HepG2 (cell line): ENCODE measurements around the gene CD2AP. TPM values are rescaled to one million over a fixed set of nuclear protein-coding genes. Genes with fewer than 3 reads are reported as not detected.
A peak's percentile ranks its signal among the peaks of the same experiment; 100 is the strongest.

ENCODE experiments used
- ATAC-seq: fragments of 200-7000 bp; cut with Tn5 transposase; 3 replicates; pipeline ENCODE4 v1.9.1; 2020; ENCODE audit warnings: mild to moderate bottlenecking, moderate library complexity
- BruUV-seq: library from RNA; stranded (reverse); fragments of 400-500 nt; replicated peaks from 2 replicates; lab custom pipeline; 2021; lab: Mats Ljungman, UMichigan
- CTCF ChIA-PET: fragments of 300-600 bp; formaldehyde crosslinking; extraction: SDS; loops from one replicate; lab custom pipeline; 2021; ENCODE audit warnings: low total read pairs, inconsistent platforms, low intra/inter-chr PET ratio; lab: Yijun Ruan, JAX
- POLR2A ChIA-PET: fragments of 350-600 bp; sonication (Branson Sonifier 250); formaldehyde crosslinking; loops from one replicate; lab custom pipeline; 2020; ENCODE audit warnings: antibody characterized with exemption, inconsistent platforms; lab: Yijun Ruan, JAX
- DNase-seq: peaks from one replicate; pipeline ENCODE4 v3.0.0-alpha.2; 2015; ENCODE audit warnings: low spot score
- FAIRE-seq: peaks from 3 replicates; lab custom pipeline; 2011; peaks lifted over from hg19 to GRCh38; lab: Jason Lieb, UNC
- H2AFZ ChIP-seq: one replicate; pipeline ENCODE4 v1.6.1; 2011; ENCODE audit warnings: low read length, inconsistent platforms
- H3K27ac ChIP-seq: fragments of 300-600 bp; 3 replicates; pipeline ENCODE4 v1.8.0; 2011; ENCODE audit warnings: mixed run types, mild to moderate bottlenecking, mixed read lengths, low read length, inconsistent platforms; ENCODE audit not compliant: insufficient read depth; ENCODE audit errors: extremely low read length
- H3K27me3 ChIP-seq, 2 experiments: fragments of 200-600 bp in 1 of 2; 2 replicates in 1 of 2; 3 replicates in 1 of 2; pipeline versions ENCODE4 v1.6.0 to v1.8.0; 2011; ENCODE audit warnings: low read length in 2 of 2, mild to moderate bottlenecking in 2 of 2, moderate library complexity in 2 of 2, inconsistent platforms in 1 of 2; ENCODE audit not compliant: insufficient read depth in 2 of 2, control insufficient read depth in 1 of 2
- H3K36me3 ChIP-seq, 2 experiments: fragments of 200-600 bp in 1 of 2; replicated peaks in 1 of 2; 2 replicates in 1 of 2; 3 replicates in 1 of 2; pipeline versions ENCODE4 v1.5.1 to v1.8.0; 2011; ENCODE audit warnings: low read length in 2 of 2, inconsistent platforms in 1 of 2; ENCODE audit not compliant: insufficient read depth in 2 of 2, control insufficient read depth in 1 of 2
- H3K4me1 ChIP-seq: 2 replicates; pipeline ENCODE4 v1.5.1; 2012; ENCODE audit warnings: low read length, inconsistent platforms; ENCODE audit not compliant: insufficient read depth
- H3K4me2 ChIP-seq: 2 replicates; pipeline ENCODE4 v1.6.0; 2011; ENCODE audit warnings: low read depth, low read length, inconsistent platforms
- H3K4me3 ChIP-seq, 3 experiments: fragments of 200-600 bp in 1 of 3; sonication (generic), shearing (Covaris generic) in 1 of 3; replicated peaks in 1 of 3; 2 replicates each; pipeline ENCODE4 v1.5.1; 2011 to 2016; ENCODE audit warnings: low read length in 3 of 3, inconsistent platforms in 2 of 3, low read depth in 2 of 3, mild to moderate bottlenecking in 2 of 3, control low read depth in 1 of 3, mixed read lengths in 1 of 3; ENCODE audit not compliant: insufficient read depth in 1 of 3
- H3K79me2 ChIP-seq: one replicate; pipeline ENCODE4 v1.6.1; 2011; ENCODE audit warnings: low read length, inconsistent platforms; ENCODE audit not compliant: insufficient read depth
- H3K9ac ChIP-seq: 2 replicates; pipeline ENCODE4 v1.6.0; 2011; ENCODE audit warnings: mild to moderate bottlenecking, low read depth, low read length, inconsistent platforms; ENCODE audit not compliant: insufficient read depth
- H3K9me3 ChIP-seq: 2 replicates; pipeline ENCODE4 v1.5.1; 2012; ENCODE audit warnings: mild to moderate bottlenecking, low read length
- H4K20me1 ChIP-seq: 2 replicates; pipeline ENCODE4 v1.6.0; 2011; ENCODE audit warnings: inconsistent platforms, mild to moderate bottlenecking, low read length, moderate library complexity; ENCODE audit not compliant: insufficient read depth
- FOXP1 ChIP-seq, 2 experiments: fragments of 450-650 bp in 1 of 2; IDR thresholded peaks; 2 replicates each; pipeline ENCODE4 v1.6.1; 2017 to 2018; ENCODE audit warnings: antibody characterized with exemption in 1 of 2
- ZNF136 ChIP-seq: sonication (generic); formaldehyde crosslinking; IDR thresholded peaks from 2 replicates; pipeline ENCODE4 v1.8.1; 2022; ENCODE audit warnings: low read depth, mild to moderate bottlenecking, moderate library complexity, missing genetic modification reagents
- WGBS: methylation state at CpG from one replicate; pipeline ENCODE4 v1.1.6; 2017; ENCODE audit warnings: low lambda C conversion rate; 5-methylcytosine and 5-hydroxymethylcytosine counted together
- in situ Hi-C: cut with HindIII; loops from 2 replicates; pipeline ENCODE4 v1.10.0; 2017; ENCODE audit warnings: low pct_unique_long_range_greater_than_20kb; ENCODE audit not compliant: extremely low pct_ligation_motif_present
- intact Hi-C: fragments of 100-400 bp; cut with micrococcal nuclease; formaldehyde crosslinking; loops from one replicate; pipeline ENCODE4 v1.10.0; 2022; ENCODE audit not compliant: unreplicated experiment
- polyA plus RNA-seq, 8 experiments: library from polyadenylated mRNA; depleted of rRNA in 3 of 8; stranded (reverse) in 7 of 8; unstranded in 1 of 8; fragments of >200 nt; fragmentation: Illumina TruSeq in 4 of 8; extraction: Trizol in 4 of 8; gene quantifications; 2 replicates each; pipeline versions ENCODE4 v1.2.1 to v1.2.3, GENCODE V29; 2011 to 2016; ENCODE audit warnings: low read depth in 4 of 8, missing spikeins in 1 of 8, mixed read lengths in 1 of 8; ENCODE audit not compliant: insufficient read depth in 1 of 8
- total RNA-seq, 5 experiments: library from RNA; depleted of rRNA; stranded (reverse); fragments of >200 nt; fragmentation: Illumina TruSeq; extraction: Trizol; gene quantifications; 2 replicates each; pipeline ENCODE4 v1.2.3, GENCODE V29; 2016; ENCODE audit warnings: low read depth in 1 of 5
- TF ChIP-seq, protein P1 (sequence below): sonication (generic); formaldehyde crosslinking; conservative IDR thresholded peaks from 2 replicates; pipeline ENCODE4 v1.4.0; 2020; ENCODE audit warnings: mild to moderate bottlenecking, missing genetic modification reagents, moderate library complexity
- TF ChIP-seq, protein P2 (sequence below): sonication (generic); IDR thresholded peaks from 2 replicates; pipeline ENCODE4 v1.6.1; 2016; ENCODE audit warnings: low read depth, borderline replicate concordance

The CD2AP gene
- total and polyA plus RNA-seq, 2 of the 13 experiments (the other 11 are each of a cell fraction or from before 2014, with no cell fraction given), result 8.6 to 31.9 TPM

DNA sequence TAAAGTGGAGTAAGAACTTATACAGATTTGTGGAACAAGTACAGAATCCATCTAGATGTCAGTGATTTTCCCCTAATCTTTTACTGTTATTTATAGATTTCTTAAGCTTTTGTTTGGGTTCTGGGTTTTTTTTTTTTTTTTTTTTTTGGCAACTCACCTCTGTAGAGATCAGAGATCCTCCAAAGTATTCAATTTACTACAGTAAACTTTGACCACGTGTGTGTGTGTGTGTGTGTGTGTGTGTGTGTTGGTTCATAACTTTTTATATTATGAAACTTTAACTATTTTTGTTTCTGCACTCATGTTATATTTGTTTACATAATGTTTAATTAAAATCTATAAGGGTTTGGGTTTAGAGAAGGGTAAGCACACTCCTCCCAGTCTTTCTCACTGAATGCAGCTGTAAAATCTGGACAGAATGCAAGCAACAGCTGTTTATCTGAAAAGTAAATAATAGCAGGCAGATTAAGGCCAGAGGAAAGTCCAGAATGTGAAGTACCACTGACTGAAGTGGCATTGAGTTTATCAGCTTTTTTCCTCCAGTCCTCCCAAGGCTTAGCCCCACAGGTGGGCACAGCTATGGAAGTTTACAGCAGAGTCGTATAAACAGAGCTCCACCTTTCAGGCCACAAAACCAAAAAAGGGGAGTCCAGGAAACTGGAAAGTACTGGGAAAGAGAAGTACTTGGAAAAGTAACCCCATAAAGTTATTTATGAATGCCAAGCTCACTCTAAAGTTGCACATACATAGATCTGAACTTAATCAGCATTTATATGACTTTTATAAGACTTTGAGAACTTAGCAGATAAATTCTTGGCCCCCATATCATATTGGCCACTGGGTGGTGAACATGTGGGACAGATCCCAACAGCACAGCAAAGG lies 43.0 kb upstream of the CD2AP start:
- ATAC-seq (peak; percentile 56), FAIRE-seq (no peak), DNase-seq (no peak)
- in situ Hi-C loops (no loop called here), intact Hi-C loops (no loop called here)
- 3% methylated on average over 2 of the region's 2 CpGs for WGBS
- ChIA-PET CTCF (no interaction called here), POLR2A (no interaction called here)
- Histone ChIP-seq H3K36me3 (no peaks in the 10 kb centered on the region), H3K4me2 (no peak overlapping the region), H2AFZ (no peak overlapping the region), H3K9me3 (no peaks in the 10 kb centered on the region), H3K27ac (no peak overlapping the region), H3K79me2 (no peaks in the 10 kb centered on the region), H4K20me1 (no peaks in the 10 kb centered on the region), H3K4me3 (no peak overlapping the region), H3K4me1 (peaks cover 12% of the 10 kb centered on the region), H3K27me3 (no peaks in the 10 kb centered on the region), H3K9ac (no peak overlapping the region)
- no TSS peak for BruUV-seq
- TF ChIP-seq ZNF136 (CRISPR knock-in tag), result no peak
- no peak for TF ChIP-seq FOXP1 (IDR thresholded peaks at IDR 0.05)
- peak; percentile 45; the same call in 1 of the 2 replicates for TF ChIP-seq FOXP1 (CRISPR knock-in tag; IDR thresholded peaks at IDR 0.05)
- TF ChIP-seq, protein P1, sequence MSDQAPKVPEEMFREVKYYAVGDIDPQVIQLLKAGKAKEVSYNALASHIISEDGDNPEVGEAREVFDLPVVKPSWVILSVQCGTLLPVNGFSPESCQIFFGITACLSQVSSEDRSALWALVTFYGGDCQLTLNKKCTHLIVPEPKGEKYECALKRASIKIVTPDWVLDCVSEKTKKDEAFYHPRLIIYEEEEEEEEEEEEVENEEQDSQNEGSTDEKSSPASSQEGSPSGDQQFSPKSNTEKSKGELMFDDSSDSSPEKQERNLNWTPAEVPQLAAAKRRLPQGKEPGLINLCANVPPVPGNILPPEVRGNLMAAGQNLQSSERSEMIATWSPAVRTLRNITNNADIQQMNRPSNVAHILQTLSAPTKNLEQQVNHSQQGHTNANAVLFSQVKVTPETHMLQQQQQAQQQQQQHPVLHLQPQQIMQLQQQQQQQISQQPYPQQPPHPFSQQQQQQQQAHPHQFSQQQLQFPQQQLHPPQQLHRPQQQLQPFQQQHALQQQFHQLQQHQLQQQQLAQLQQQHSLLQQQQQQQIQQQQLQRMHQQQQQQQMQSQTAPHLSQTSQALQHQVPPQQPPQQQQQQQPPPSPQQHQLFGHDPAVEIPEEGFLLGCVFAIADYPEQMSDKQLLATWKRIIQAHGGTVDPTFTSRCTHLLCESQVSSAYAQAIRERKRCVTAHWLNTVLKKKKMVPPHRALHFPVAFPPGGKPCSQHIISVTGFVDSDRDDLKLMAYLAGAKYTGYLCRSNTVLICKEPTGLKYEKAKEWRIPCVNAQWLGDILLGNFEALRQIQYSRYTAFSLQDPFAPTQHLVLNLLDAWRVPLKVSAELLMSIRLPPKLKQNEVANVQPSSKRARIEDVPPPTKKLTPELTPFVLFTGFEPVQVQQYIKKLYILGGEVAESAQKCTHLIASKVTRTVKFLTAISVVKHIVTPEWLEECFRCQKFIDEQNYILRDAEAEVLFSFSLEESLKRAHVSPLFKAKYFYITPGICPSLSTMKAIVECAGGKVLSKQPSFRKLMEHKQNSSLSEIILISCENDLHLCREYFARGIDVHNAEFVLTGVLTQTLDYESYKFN (CRISPR knock-in tag), result 0 out of 2 replicates have a peak, but pooled peaks have one; percentile 27
- TF ChIP-seq, protein P2, sequence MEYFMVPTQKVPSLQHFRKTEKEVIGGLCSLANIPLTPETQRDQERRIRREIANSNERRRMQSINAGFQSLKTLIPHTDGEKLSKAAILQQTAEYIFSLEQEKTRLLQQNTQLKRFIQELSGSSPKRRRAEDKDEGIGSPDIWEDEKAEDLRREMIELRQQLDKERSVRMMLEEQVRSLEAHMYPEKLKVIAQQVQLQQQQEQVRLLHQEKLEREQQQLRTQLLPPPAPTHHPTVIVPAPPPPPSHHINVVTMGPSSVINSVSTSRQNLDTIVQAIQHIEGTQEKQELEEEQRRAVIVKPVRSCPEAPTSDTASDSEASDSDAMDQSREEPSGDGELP, result peak; percentile 75
